GM12891 (cell line): ENCODE data around the gene TPSAB1.
"Not testable (repeated sequence)": the region's sequence is repeated elsewhere in the genome, so short reads cannot be mapped to it uniquely, and the experiment has no call there.

Experiments
- PAX5 ChIP-seq: IDR thresholded peaks from 2 replicates; pipeline ENCODE4 v1.6.1; 2011; ENCODE audit warnings: low read length, moderate library complexity, mild to moderate bottlenecking; ENCODE audit not compliant: insufficient read depth, severe bottlenecking
- POLR2A ChIP-seq: IDR thresholded peaks from 2 replicates; pipeline ENCODE4 v1.6.1; 2011; ENCODE audit warnings: low read depth, low read length, control low read depth
- POLR2AphosphoS5 ChIP-seq: IDR thresholded peaks from 2 replicates; pipeline ENCODE4 v1.6.1; 2011; ENCODE audit warnings: low read depth, low read length, control low read depth
- TAF1 ChIP-seq: IDR thresholded peaks from 2 replicates; pipeline ENCODE4 v1.6.1; 2011; ENCODE audit warnings: low read depth, low read length, control low read depth

DNA sequence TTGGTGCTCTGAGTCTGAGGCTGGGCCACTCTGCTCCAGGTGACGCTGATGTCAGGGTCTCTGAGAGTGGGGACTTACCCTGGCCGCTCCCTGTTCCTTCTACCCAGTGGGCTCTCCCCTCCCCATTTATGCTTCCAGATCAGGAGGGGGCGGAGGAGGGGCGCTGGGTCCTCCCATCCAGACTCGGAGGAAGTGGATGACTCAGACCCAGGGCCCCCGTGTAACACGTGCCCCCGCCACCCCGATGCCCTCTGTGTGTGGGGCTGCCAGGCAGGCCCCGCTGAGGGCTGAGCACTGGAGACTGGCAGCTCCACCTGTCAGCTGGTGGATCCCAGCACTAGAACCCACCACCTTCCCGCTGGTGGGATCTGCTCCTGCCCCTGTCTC, 10.4 kb upstream of the TPSAB1 start, which contains the start of gene TPSB2:
- TF ChIP-seq POLR2AphosphoS5, POLR2A, PAX5, TAF1: not testable (repeated sequence)
